Measurements from ENCODE around the gene MACROH2A1.
A peak's percentile ranks its signal among the peaks of the same experiment; 100 is the strongest.

Gene MACROH2A1

GRCh38 chr5:135329066-135329912, 69.7 kb downstream of the MACROH2A1 start:
- peaks cover 47% of the 10 kb centered on the region for H3K36me3 ChIP-seq (ENCODE audit: insufficient read depth, low read length)
- no peak overlapping the region for H3K9ac ChIP-seq (ENCODE audit: low read depth, low read length)
- DNase-seq (no peak), ATAC-seq (ENCODE audit: insufficient read depth, low read depth) (no peak)
- H3K27ac ChIP-seq (ENCODE audit: low read length) = 0 out of 2 replicates have a peak overlapping the region, but pooled peaks have one; percentile 6
- peaks cover 8% of the 10 kb centered on the region for H3K4me1 ChIP-seq (ENCODE audit: insufficient read depth, low read length)
- no peak overlapping the region for H3K4me2 ChIP-seq (ENCODE audit: insufficient read depth, low read length)
- H3K9me3 ChIP-seq (ENCODE audit: insufficient read depth, low read length, severe bottlenecking) = no peaks in the 10 kb centered on the region
- H3K27me3 ChIP-seq (ENCODE audit: insufficient read depth, low read length, poor library complexity) = no peaks in the 10 kb centered on the region
- peaks cover 26% of the 10 kb centered on the region for H4K20me1 ChIP-seq (ENCODE audit: insufficient read depth, low read length)
- H2AFZ ChIP-seq (ENCODE audit: low read depth, low read length) = no peak overlapping the region
- H3K4me3 ChIP-seq (ENCODE audit: low read depth in 1 of 2, low read length in 2 of 2) = no peak overlapping the region
- no peak for TF ChIP-seq EZH2 (IDR thresholded peaks at IDR 0.05; ENCODE audit: borderline replicate concordance, low read depth, low read length, severe bottlenecking)
- TF ChIP-seq CTCF (IDR thresholded peaks at IDR 0.05; ENCODE audit: borderline replicate concordance, extremely low read depth, low read length, poor library complexity, severe bottlenecking) = no peak
- no peaks in the 10 kb centered on the region for H3K79me2 ChIP-seq (ENCODE audit: insufficient read depth, low read length)

GRCh38 chr5:135328128-135328687, 70.8 kb downstream of the MACROH2A1 start:
- peaks cover 19% of the 10 kb centered on the region for H4K20me1 ChIP-seq (ENCODE audit: insufficient read depth, low read length)
- DNase-seq (peak; percentile 30), ATAC-seq (ENCODE audit: insufficient read depth, low read depth) (peak; percentile 45)
- H3K9me3 ChIP-seq (ENCODE audit: insufficient read depth, low read length, severe bottlenecking) = no peaks in the 10 kb centered on the region
- H3K79me2 ChIP-seq (ENCODE audit: insufficient read depth, low read length) = no peaks in the 10 kb centered on the region
- H3K36me3 ChIP-seq (ENCODE audit: insufficient read depth, low read length) = peaks cover 36% of the 10 kb centered on the region
- peaks cover 8% of the 10 kb centered on the region for H3K4me1 ChIP-seq (ENCODE audit: insufficient read depth, low read length)
- no peak overlapping the region for H2AFZ ChIP-seq (ENCODE audit: low read depth, low read length)
- H3K4me3 ChIP-seq (ENCODE audit: low read depth in 1 of 2, low read length in 2 of 2) = no peak overlapping the region
- H3K4me2 ChIP-seq (ENCODE audit: insufficient read depth, low read length) = no peak overlapping the region
- H3K9ac ChIP-seq (ENCODE audit: low read depth, low read length) = no peak overlapping the region
- H3K27ac ChIP-seq (ENCODE audit: low read length) = 0 out of 2 replicates have a peak overlapping the region, but pooled peaks have one; percentile 14
- no peak for TF ChIP-seq CTCF (IDR thresholded peaks at IDR 0.05; ENCODE audit: borderline replicate concordance, extremely low read depth, low read length, poor library complexity, severe bottlenecking)
- TF ChIP-seq EZH2 (IDR thresholded peaks at IDR 0.05; ENCODE audit: borderline replicate concordance, low read depth, low read length, severe bottlenecking) = no peak
- no peaks in the 10 kb centered on the region for H3K27me3 ChIP-seq (ENCODE audit: insufficient read depth, low read length, poor library complexity)

- Histone ChIP-seq H3K4me1 (ENCODE audit: insufficient read depth, low read length) (peaks cover 8% of the 10 kb centered on the region), H3K36me3 (ENCODE audit: insufficient read depth, low read length) (peaks cover 30% of the 10 kb centered on the region), H2AFZ (ENCODE audit: low read depth, low read length) (no peak overlapping the region), H3K27ac (ENCODE audit: low read length) (0 out of 2 replicates have a peak overlapping the region, but pooled peaks have one; percentile 14), H3K9ac (ENCODE audit: low read depth, low read length) (no peak overlapping the region), H3K4me2 (ENCODE audit: insufficient read depth, low read length) (no peak overlapping the region), H3K9me3 (ENCODE audit: insufficient read depth, low read length, severe bottlenecking) (no peaks in the 10 kb centered on the region), H3K4me3 (ENCODE audit: low read depth in 1 of 2, low read length in 2 of 2) (no peak overlapping the region), H4K20me1 (ENCODE audit: insufficient read depth, low read length) (peaks cover 15% of the 10 kb centered on the region), H3K79me2 (ENCODE audit: insufficient read depth, low read length) (no peaks in the 10 kb centered on the region), H3K27me3 (ENCODE audit: insufficient read depth, low read length, poor library complexity) (no peaks in the 10 kb centered on the region)
- ATAC-seq (ENCODE audit: insufficient read depth, low read depth) = no peak
- no peak for TF ChIP-seq CTCF (IDR thresholded peaks at IDR 0.05; ENCODE audit: borderline replicate concordance, extremely low read depth, low read length, poor library complexity, severe bottlenecking)
- no peak for TF ChIP-seq EZH2 (IDR thresholded peaks at IDR 0.05; ENCODE audit: borderline replicate concordance, low read depth, low read length, severe bottlenecking)
- no peak for DNase-seq
These were observed 71.5 kb downstream of the MACROH2A1 start for GRCh38 chr5:135327429-135328127.

Data from DND-41 (cell line).